G401 (cell line): Measurements from ENCODE around the gene NIFK. TPM values are rescaled to one million over a fixed set of nuclear protein-coding genes. Genes with fewer than 3 reads are reported as not detected.

ENCODE experiments used
- DNase-seq: peaks from one replicate; pipeline ENCODE4 v3.0.0-alpha.2; 2015; ENCODE audit warnings: low spot score
- in situ Hi-C: cut with HindIII; loops from 2 replicates; pipeline ENCODE4 v1.10.0; 2016; ENCODE audit warnings: low sequenced_read_pairs, mixed read lengths
- total RNA-seq: library from RNA; depleted of rRNA; stranded (reverse); fragments of >200 nt; shearing (Covaris generic); gene quantifications from 2 replicates; pipeline ENCODE4 v1.2.3, GENCODE V29; 2014; rRNA removed

NIFK gene
- 66.6 and 103 TPM in 2 replicates for total RNA-seq

DNA sequence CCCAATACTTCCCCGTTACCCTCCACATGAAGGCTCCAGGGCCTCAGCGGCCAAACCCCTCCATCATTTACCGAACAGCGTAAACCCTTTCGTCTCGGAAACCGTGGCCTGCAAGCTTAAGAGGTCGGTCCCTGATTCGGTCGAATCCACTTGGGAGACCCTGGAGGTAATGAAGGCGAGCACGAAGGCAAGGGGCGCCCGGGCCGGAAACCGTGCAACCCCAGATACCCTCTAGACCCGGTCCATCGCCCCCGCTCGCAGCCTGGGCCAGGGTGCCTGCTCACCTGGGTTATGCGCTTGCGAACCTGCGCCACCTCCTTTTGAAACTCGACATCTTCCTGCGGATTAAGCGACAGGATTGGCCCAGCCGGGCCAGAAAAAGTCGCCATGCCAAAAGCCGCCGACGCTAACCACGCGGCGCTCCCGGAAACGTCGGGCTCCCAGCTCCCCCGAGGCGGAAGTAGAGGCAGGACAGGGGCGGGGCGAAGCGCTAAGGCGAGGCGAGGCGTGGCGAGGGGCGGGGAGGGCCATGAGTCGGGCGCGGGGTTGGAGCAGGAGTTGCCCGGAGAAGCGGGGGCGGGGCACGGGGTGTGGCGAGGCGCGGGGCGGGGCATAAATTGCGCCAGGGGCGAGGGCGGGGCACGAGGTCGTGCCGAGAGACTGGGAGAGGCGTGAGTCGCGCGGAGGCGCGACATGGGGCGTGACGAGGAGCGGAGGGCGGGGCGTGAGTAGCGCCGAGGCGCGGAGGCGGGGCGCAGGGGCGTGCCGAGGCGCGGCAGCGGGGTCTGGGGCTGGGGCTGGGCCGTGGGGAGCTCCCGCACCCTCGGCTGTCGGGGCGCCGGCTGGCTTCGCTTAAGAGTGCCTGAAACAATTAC lies at the start of gene NIFK:
NIFK (minus strand) TSS at position 414 of the 875 bp plus-strand sequence; CDS start at position 389, 25 bp downstream.
- in situ Hi-C loops, result no loop called here
- peak; percentile 97 for DNase-seq

DNA sequence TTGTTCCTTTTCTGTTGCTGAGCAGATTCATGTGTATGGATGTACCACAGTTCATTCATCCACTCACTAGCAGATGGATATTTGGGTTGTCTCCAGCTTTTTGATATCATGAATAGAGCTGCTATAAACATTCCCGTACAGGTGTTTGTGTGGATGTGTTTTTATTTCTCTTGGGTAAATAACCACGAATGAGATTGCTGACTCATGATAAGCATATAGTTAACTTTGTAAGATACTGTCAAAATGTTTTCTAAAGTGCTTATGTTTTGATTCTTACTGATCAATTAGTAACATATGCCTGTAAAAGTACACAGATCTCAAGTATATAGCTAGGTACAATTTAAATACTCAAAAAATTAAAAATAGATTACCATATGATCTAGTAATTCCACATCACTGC lies 46.5 kb upstream of the NIFK start:
- in situ Hi-C loops, result no loop called here
- DNase-seq, result no peak

DNA sequence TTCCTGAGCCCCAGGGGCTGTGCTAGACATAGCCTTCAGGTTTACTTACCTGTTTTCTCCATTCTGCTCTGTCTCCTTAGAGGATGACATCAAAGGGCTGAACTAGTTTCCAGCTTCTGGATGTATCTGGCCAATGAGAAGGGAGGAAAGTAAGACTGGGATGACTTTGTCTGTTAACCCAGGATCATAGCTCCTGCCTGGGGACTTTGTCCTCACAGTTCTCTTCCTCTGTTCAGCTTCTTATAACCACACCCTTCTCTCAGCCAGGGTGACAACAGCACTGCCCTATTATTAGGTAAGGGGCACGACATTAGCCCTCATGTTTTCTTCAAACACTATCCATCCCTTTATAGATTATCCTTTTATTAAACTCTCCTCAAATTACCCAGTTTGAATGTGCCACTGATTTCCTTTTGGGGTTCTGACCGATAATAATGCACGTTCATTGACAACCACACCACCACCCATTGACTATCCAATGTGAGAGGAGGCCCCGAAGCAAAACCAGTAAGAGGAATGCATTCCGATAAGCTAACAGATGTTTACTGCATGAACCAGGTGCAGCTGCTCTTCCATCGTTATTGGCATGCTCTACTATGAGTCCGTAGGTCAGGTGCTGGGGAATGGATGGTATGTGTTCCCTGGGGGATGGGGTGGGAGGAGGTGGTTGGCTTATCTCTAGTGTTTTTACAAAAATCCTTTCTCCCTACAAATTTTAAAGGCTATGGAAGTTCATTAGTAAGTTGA lies 42.2 kb upstream of the NIFK start:
- in situ Hi-C loops, result no loop called here

DNA sequence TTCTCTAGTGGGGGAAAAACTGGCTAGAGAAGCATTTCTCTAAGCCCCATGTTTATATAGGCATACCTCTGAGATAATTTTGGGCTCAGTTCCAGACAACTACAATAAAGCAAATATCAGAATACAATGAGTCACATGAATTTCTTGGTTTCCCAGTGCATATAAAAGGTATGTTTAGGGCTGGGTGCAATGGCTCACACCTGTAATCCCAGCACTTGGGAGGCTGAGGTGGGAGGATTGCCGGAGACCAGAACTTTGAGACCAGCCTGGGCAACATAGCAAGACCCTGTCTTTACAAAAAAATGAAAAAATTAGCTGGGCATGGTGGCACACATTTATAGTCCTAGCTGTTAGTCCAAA lies 41.0 kb upstream of the NIFK start:
- in situ Hi-C loops, result no loop called here
- DNase-seq, result no peak

More for the DNA sequence above, 42.2 kb upstream of the NIFK start:
- DNase-seq, result no peak

DNA sequence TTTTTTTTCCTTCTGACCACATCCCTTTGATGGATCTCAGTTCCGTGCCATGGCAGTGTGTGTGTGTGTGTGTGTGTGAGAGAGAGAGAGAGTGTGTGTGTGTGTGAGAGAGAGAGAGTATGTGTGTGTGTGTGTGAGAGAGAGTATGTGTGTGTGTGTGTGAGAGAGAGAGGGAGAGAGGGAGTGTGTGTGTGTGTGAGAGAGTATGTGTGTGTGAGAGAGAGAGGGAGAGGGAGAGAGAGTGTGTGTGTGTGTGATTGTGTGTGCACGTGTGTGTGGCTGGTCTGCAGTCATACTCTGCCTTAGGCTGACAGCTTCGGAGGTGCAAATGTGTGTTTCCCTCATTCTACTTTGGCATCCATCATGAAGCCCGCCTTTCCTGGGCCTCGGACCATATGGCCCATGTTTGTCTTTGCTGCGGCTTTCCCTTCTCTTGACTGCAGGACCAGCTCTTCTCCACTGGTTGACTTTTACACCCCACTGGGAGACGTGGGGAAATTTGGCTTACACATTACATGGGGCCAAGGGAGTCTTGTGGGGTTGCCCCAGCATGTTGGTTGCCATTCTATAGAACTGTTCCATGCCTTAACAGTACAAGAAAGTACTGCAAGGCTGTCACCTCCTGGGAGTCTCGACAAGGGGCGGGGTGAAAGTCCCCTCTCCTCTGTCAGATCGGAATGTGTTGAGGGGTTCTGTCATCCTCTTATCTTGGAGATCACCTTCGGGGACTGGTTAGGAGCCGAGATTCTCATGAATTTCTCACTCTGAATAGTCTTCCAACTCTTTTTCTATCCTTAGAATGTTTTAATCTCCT lies 40.4 kb upstream of the NIFK start:
- in situ Hi-C loops, result no loop called here
- no peak for DNase-seq

DNA sequence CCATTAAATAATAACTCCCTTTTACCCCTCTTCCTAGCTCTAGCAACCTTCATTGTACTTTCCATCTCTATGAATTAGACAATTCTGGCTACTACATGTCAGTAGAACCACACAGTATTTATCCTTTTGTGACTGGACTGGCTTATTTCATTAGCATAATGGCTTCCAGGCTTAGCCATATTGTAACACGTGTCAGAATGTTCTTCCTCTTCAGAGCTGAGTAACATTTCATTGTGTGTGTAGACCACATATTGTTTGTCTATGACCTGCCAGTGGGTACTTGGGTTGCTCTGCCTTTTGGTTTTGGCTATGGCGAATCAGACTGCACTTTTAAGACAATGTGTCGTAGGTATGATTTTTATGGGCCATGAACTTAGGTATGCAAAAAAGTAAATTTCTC lies 39.7 kb upstream of the NIFK start:
- in situ Hi-C loops, result no loop called here

DNA sequence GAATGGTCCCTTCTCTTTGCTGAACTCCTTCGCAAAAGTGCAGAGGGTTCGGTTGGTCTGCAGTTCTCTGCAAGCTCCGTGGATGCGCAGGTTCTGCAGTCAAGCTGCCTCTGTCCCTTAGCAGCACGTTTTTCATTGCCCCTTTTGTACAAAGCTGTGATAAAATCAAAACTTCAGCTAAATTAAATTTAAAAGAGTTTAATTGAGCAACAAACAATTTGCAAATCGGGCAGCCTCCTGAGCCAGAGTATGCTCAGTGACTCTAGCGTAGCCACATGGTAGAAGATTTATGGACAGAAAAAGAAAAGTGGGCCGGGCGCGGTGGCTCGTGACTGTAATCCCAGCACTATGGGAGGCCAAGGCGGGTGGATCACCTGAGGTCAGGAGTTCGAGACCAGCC lies 37.6 kb upstream of the NIFK start:
- in situ Hi-C loops, result no loop called here
- DNase-seq, result no peak

More for the DNA sequence above, 39.7 kb upstream of the NIFK start:
- DNase-seq, result no peak

DNA sequence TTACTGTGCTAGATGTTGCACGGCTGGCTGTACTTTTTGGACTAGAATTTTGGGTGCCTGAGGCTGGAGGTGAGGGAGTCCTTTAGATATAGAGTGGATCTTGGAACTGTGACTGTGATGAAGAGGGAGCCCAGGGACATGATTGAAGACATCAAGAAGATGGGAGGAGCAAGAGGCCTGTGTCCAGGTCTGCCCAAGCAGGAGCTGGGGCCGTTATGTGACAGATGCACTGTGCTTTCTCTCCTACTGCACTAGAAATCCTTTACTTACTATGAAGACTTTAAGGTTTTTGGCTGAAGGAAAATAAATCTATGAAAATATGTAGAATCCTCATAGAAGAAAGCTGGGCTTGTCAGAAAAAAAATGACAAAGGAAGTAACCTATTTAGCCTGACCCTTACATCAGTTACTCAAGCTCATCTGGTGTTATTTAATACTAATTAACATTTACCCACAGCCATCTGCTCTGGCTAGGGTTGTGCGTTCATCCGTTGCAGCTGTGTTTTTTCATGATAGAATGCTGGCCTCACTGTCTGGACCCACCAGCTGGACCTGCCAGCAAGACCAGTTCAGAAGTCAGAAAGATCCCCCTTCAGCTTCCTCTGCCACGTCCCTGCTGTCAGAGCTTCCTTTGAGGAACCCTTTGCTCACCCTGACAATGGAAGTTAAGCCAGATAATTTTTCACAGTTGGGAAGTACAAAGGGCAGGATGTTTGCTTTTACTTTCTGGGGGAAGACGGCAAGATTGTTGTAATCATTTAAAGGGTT lies 35.5 kb upstream of the NIFK start:
- in situ Hi-C loops, result no loop called here
- DNase-seq, result no peak

DNA sequence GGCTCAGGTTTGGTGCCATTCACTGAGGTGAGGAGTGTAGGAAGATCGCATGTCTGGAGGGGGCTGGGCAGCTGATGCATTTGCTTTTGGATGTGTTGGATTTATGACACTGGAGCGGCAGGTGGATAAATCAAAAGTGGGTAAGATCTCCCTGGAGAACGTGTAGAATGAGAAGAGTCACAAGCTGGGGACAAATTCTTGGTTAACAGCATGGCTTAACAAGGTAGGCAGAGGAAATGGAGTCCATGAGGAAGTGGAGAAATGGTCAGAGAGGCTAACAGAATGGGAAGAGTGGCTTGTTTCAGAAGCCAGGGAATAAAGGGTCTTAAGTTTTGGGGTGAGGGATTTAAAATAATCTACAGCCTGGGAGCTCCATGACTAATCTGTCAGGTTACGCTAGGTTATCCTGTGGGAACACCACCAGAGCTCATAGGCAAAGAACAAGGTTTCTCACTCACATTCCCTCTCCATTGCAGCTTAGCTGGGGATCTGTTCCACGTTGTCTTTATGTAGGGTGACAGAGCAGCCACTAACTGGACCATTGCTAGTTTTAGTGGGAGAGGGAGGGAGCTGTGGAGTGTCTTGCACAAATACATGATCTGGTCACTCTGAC lies 31.6 kb upstream of the NIFK start:
- no peak for DNase-seq
- in situ Hi-C loops, result no loop called here

DNA sequence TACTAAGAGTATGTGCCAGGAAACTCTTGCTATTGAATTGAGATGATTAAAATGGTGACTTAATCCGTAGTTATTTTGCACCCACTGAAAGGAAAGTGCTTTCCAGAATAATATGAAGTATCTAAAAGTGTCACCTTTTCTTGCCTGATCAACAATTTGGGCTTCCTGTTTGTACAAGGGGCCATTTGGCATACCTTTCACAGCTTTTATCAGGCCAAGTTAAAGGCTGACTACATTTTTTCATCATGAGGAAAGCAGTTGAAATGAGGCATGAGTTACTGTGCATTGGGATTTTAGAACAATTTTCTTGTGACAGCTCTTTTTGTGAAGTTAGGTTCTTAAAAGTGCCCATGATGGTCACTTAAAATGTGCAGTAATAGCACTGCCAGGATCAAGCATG lies 29.9 kb upstream of the NIFK start:
- in situ Hi-C loops, result no loop called here
- no peak for DNase-seq

DNA sequence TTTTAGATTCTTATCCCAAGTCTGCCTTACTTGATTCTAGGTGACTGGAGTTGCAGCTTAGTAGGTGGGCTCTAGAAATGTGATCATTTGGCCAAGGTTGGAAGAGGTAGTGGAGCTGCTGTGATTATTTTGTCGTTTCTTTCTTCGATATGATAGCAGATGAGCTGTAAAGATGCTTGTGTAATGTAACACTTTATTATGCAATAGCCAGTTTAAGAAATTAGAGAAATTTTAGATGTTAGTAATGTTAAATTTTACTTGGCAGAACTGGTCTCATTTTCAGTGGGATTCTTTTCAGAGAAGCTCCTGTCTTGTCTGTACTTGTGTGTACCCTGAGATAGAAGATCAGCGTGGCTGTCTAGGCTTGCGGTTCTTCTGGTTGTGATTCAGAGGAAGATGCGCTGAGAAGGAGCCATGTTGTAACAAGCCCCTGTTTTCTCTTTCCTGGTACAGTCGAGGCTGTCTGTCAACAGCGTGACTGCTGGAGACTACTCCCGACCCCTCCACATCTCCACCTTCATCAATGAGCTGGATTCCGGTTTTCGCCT lies 28.1 kb upstream of the NIFK start:
- DNase-seq, result no peak

DNA sequence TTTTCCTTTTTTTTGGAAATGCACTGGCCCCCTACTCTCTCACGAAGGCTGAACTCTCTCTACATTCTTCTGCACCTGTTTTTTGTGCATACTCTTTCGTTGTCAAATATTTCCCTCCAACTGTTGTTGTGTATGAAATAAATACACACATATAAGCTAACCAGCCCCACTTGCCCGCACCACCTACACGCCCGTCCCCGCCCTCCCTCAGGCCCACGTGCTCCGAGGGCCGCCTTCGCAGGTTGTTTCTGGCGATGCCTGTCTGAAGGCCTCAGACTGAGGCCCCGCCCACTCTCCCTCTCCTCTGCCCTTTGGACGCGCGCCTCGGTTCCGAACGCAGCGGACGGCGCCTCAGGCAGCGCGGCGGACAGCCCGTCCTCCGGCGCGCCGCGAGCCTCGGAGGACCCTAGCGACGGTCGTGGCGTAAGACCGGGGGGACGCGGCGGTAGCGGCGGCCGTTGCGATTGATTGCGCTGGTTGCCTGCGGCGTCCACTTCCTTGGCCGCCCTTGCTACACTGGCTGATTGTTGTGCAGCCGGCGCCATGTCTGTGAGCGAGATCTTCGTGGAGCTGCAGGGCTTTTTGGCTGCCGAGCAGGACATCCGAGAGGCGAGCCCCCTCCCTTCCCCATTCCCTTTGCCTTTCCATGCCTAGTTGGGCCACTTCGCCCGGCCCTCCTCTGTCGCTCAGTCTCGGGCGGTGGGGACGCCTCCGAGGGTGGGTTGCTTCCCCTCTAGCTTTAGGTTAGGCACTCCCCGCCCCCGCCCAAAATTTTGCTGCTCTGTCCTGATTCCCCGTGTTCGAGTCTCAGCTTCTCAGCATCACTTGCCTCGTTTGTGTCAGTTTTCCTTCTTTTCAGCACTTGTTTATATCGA lies 18.8 kb upstream of the NIFK start, which contains the start of gene TSN:
TSN (plus strand) TSS at position 415 of the 875 bp plus-strand sequence; CDS start at position 544, 129 bp downstream.
- peak; percentile 98 for DNase-seq
- in situ Hi-C loops, result no loop called here

More for the DNA sequence above, 28.1 kb upstream of the NIFK start:
- in situ Hi-C loops, result no loop called here

DNA sequence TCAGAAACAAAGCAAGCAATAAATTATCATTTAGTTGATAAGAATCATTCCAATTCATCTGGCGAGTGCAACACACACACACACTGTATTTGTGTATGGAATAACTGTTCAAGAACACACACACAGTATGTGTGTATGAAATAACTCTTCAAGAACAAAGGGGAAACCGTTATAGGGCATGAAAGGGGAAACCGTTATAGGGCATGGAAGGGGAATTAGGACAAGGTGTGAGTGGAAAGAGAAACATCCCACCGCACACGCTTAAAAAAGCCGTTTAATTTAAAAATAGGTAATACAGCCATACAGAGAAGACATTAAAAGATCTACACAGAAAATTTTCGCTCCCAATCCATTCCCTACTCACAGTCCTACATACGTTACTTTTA lies 18.2 kb upstream of the NIFK start:
- in situ Hi-C loops, result no loop called here
- DNase-seq, result no peak

DNA sequence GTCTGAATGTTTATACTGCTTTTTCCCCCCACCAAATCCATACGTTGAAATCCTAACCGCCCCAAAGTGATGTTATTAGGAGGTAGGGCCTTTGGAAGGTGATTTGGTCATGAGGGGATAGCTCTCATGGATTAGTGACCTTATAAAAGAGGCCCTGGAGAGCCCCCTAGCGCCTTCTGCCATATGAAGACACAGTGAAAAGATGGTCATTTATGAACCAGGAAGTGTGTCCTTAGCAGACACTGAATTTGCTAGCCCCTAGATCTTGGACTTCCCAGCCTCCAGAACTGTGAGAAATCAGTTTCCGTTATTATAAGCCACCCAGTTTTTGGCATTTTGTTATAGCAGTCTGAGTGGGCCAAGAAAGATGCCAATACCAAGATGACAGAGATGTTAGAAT lies 11.5 kb upstream of the NIFK start:
- no peak for DNase-seq
- in situ Hi-C loops, result no loop called here

DNA sequence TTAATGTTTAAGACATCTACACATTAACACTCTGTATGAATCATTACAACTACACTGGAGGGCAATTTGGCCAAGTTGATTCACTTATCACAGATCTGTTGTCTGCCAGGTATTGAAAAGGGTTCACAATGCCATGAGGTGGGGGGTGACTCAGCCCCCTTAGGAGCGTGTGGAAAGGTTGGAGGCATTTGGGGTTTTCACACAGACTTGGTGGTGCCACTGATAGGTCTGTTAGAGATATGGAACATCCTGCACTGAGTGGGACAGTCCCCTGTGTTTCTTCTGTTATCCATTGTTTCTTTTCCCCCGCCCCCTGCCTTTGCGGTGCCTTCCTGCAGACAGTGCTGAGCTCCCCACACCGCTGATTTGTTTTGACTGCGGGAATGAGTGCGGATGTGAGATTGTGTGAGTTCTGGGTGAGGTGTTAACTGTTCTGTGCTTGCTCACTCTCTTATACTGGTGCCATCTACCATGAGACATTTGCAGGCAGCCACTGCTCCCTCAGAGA lies 9.4 kb upstream of the NIFK start:
- in situ Hi-C loops, result no loop called here
- DNase-seq, result no peak

DNA sequence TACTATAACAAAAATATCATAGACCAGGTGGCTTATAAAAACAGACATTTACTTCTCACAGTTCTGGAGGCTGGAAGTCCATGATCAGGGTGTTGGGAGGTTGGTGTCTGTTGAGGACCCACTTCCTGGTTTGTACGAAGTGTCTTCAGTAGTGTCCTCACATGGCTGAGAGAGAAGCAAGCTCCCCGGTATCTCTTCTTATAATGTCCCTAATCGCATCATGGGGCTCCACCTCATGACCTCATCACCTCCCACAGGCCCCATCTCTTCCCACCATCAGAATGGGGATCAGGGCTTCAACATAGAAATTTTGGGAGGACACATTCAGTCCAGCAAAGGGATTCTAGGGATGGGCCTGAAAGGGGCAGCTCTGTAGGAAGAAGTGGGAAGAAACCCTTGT lies 4.8 kb upstream of the NIFK start:
- in situ Hi-C loops, result no loop called here
- DNase-seq, result no peak

DNA sequence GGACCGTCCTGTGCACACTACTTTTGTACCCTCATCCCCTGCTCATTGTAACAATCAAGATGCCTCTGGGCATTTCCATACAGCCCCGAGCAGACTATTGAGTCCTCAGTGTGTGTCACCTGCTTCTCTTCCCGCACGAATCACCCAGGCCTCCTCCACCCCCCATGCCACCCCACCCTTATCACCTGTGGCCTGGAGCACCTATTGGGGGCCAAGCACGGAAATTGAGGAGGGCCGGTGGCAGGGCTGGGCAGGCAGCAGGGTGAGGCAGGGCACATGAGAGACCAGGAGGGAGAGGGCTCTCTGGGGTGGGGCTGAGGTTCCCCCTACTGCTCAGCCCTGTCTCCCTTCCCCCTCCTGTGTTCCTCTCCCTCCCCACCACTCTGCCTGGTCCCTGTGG lies 4.3 kb upstream of the NIFK start:
- DNase-seq, result no peak
- in situ Hi-C loops, result no loop called here
